T47D (cell line): ENCODE measurements around the gene TRAF7.

ENCODE experiments used
- DNase-seq, 2 experiments: peaks; one replicate each; pipeline versions ENCODE4 v3.0.0 to v3.0.0-alpha.2; 2011 to 2012; ENCODE audit warnings: low read depth in 1 of 2, low spot score in 1 of 2
- JUND ChIP-seq: IDR thresholded peaks from 2 replicates; pipeline ENCODE4 v1.6.1; 2012; ENCODE audit warnings: low read depth
- in situ Hi-C: cut with HindIII; loops from 2 replicates; pipeline ENCODE4 v1.10.0; 2016; ENCODE audit warnings: low sequenced_read_pairs, low pct_unique_long_range_greater_than_20kb

Gene TRAF7

GRCh38 chr16:2212362-2213324, 57.1 kb downstream of the TRAF7 start:
- peak; percentile 94 to 95 for DNase-seq
- in situ Hi-C loops, result no loop called here
- no peak for TF ChIP-seq JUND

- DNase-seq, result no peak
- no peak for TF ChIP-seq JUND
- in situ Hi-C loops, result no loop called here
These were observed 58.5 kb downstream of the TRAF7 start for GRCh38 chr16:2213817-2214718.

GRCh38 chr16:2214719-2214968, 59.1 kb downstream of the TRAF7 start, which contains the start of gene PGP:
Gene PGP, minus strand, starts transcription at chr16:2214840. Its CDS starts 63 bp downstream, at chr16:2214777.
- in situ Hi-C loops, result no loop called here
- DNase-seq, result no peak
- TF ChIP-seq JUND, result no peak

- TF ChIP-seq JUND, result no peak
- no peak for DNase-seq
- in situ Hi-C loops, result no loop called here
These were observed 60.7 kb downstream of the TRAF7 start for GRCh38 chr16:2216330-2216729.

GRCh38 chr16:2223221-2223941, 67.8 kb downstream of the TRAF7 start, which contains the start of gene E4F1:
Gene E4F1, plus strand, starts transcription at chr16:2223591. Its CDS starts 23 bp downstream, at chr16:2223614.
- in situ Hi-C loops, result no loop called here
- peak; percentile 99 to 100 for DNase-seq
- no peak for TF ChIP-seq JUND

- in situ Hi-C loops, result no loop called here
- TF ChIP-seq JUND, result no peak
- peak; percentile 76 to 80 for DNase-seq
These were observed 68.4 kb downstream of the TRAF7 start for GRCh38 chr16:2223942-2224486.

- in situ Hi-C loops, result no loop called here
- peak; percentile 68 to 88 for DNase-seq
- no peak for TF ChIP-seq JUND
These were observed 70.7 kb downstream of the TRAF7 start for GRCh38 chr16:2226245-2226793.

- TF ChIP-seq JUND, result no peak
- in situ Hi-C loops, result no loop called here
- DNase-seq, result no peak
These were observed 71.3 kb downstream of the TRAF7 start for GRCh38 chr16:2226918-2227317.
